Transverse colon (tissue), 4 donors: ENCODE results near the gene AGXT. TPM values are rescaled to one million over a fixed set of nuclear protein-coding genes. Genes with fewer than 3 reads are reported as not detected.

Experiments
- DNase-seq: peaks from one replicate; pipeline ENCODE4 v3.0.0-alpha.2; 2019
- H3K27ac ChIP-seq, 4 donors: fragments of 200-600 bp; sonication (generic); 2 replicates each; pipeline ENCODE4 v1.5.1; 2016 to 2018; ENCODE audit warnings: inconsistent platforms in 4 of 4
- H3K27me3 ChIP-seq: fragments of 200-600 bp; sonication (generic); 2 replicates; pipeline ENCODE4 v1.5.1; 2017; ENCODE audit warnings: inconsistent platforms
- H3K36me3 ChIP-seq, 4 donors: fragments of 200-600 bp; sonication (generic); 2 replicates each; pipeline ENCODE4 v1.5.1; 2017 to 2019; ENCODE audit warnings: inconsistent platforms in 4 of 4
- H3K4me1 ChIP-seq, 4 donors: fragments of 200-600 bp; sonication (generic); 2 replicates each; pipeline ENCODE4 v1.5.1; 2017 to 2020; ENCODE audit warnings: inconsistent platforms in 4 of 4
- H3K4me3 ChIP-seq, 4 donors: fragments of 200-600 bp; sonication (generic); 1 replicate in 1 of 4; 2 replicates in 3 of 4; pipeline versions ENCODE4 v1.5.1 to v1.6.1; 2017 to 2019; ENCODE audit warnings: inconsistent platforms in 4 of 4
- H3K9me3 ChIP-seq, 2 donors: fragments of 200-600 bp; sonication (generic); 2 replicates each; pipeline ENCODE4 v1.5.1; 2017 to 2019; ENCODE audit warnings: inconsistent platforms in 2 of 2
- CTCF ChIP-seq, 5 experiments: fragments of 200-600 bp in 3 of 5; fragments of 450-650 bp in 2 of 5; sonication (generic) in 3 of 5; IDR thresholded peaks; 1 replicate in 2 of 5; 2 replicates in 3 of 5; pipeline ENCODE4 v1.5.1; 2016 to 2017; ENCODE audit warnings: antibody characterized with exemption in 5 of 5, inconsistent platforms in 3 of 5, mild to moderate bottlenecking in 2 of 5, moderate library complexity in 1 of 5
- EP300 ChIP-seq: sonication (generic); formaldehyde crosslinking; IDR thresholded peaks from one replicate; pipeline ENCODE4 v1.6.1; 2017; ENCODE audit warnings: antibody characterized with exemption, low read depth
- POLR2A ChIP-seq: fragments of 450-650 bp; IDR thresholded peaks from one replicate; pipeline ENCODE4 v1.6.1; 2016; ENCODE audit warnings: antibody characterized with exemption, mild to moderate bottlenecking, moderate library complexity
- POLR2AphosphoS5 ChIP-seq, 3 donors: sonication (generic); formaldehyde crosslinking; IDR thresholded peaks; one replicate each; pipeline ENCODE4 v1.6.1; 2016; ENCODE audit warnings: antibody characterized with exemption in 3 of 3
- WGBS, 2 donors: methylation state at CpG; one replicate each; pipeline ENCODE4 v1.1.5; 2018; ENCODE audit warnings: low coverage in 1 of 2; 5-methylcytosine and 5-hydroxymethylcytosine counted together
- in situ Hi-C, 4 donors: fragments of 200-750 bp; cut with MboI; loops; one replicate each; pipeline versions ENCODE4 v1.15.0 to v1.15.1; 2017; ENCODE audit warnings: low sequenced_read_pairs in 3 of 4, low pct_ligation_motif_present in 1 of 4, low pct_unique_long_range_greater_than_20kb in 1 of 4
- intact Hi-C: fragments of 100-400 bp; cut with DNase I; formaldehyde crosslinking; loops from one replicate; pipeline ENCODE4 v1.15.1; 2023; ENCODE audit warnings: low total_unique reads
- total RNA-seq, 4 donors: library from RNA; depleted of rRNA; stranded (reverse); fragments of >200 nt; gene quantifications; one replicate each; pipeline ENCODE4 v1.1.0, GENCODE V29; 2016

AGXT gene
- total RNA-seq, 4 donors from 2014 or later, result 0.32 to 2.2 (median 0.82) TPM; not detected in 1

DNA sequence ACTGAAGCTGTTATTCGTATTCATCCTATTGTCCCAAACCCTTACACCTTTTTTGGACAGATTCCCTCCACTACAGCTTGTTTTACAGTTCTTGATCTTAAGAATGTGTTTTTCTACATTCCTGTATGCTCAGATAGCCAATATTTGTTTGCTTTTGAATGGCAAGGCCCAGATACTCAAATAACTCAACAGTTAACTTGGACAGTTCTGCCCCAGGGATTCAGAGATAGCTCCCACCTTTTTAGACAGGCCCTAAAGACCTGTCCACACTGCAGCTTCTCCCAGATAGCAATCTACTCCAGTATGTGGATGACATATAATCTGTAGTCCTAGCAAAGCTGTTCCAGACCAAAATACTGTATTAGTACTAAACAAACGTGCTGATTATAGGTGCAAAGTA, 7.1 kb upstream of the AGXT start:
- Histone ChIP-seq H3K27me3 (no peaks in the 10 kb centered on the region), H3K4me1 (peaks cover 0 to 6% (median 0%) of the 10 kb centered on the region in 4 donors), H3K36me3 (no peaks in the 10 kb centered on the region), H3K9me3 (no peaks in the 10 kb centered on the region), H3K4me3 (no peak overlapping the region), H3K27ac (no peak overlapping the region)
- 67 to 81% methylated on average over 1 to 2 of the region's 2 CpGs for WGBS, 2 donors
- no peak for DNase-seq
- in situ Hi-C loops (no loop called here), intact Hi-C loops (no loop called here)
- TF ChIP-seq POLR2A, result no peak
- no peak for TF ChIP-seq EP300
- TF ChIP-seq CTCF (IDR thresholded peaks at IDR 0.05), result no peak
- no peak for TF ChIP-seq POLR2AphosphoS5 (IDR thresholded peaks at IDR 0.05)

DNA sequence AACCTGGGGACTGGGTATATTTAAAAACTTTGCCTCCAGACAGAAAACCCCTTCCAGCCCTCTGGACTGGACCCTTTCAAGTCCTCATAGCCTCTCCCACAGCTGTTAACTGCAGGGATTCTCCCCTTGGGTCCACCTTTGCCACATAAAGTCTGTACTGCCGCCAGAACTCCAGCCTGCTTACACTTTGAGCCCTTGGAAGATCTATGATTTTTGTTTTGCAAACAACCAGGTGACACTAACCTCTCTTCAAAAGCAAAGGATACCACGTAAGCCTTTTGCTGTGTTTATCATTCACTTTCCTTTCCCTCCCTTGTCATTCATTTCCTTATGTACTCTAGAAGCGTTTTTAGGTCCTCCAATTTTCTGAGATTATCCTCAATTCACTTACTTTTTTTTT, 4.1 kb upstream of the AGXT start:
- no peak overlapping the region for H3K4me3 ChIP-seq
- DNase-seq, result no peak
- peaks cover 0 to 9% (median 1%) of the 10 kb centered on the region in 4 donors for H3K4me1 ChIP-seq
- 51 to 52% methylated on average over 3 of the region's 3 CpGs for WGBS, 2 donors
- intact Hi-C loops, result no loop called here
- no peaks in the 10 kb centered on the region for H3K27me3 ChIP-seq
- H3K36me3 ChIP-seq, result no peaks in the 10 kb centered on the region
- TF ChIP-seq CTCF (IDR thresholded peaks at IDR 0.05) (no peak), EP300 (no peak), POLR2A (no peak), POLR2AphosphoS5 (IDR thresholded peaks at IDR 0.05) (no peak)
- H3K27ac ChIP-seq, result no peak overlapping the region
- in situ Hi-C loops, result no loop called here
- H3K9me3 ChIP-seq, result no peaks in the 10 kb centered on the region

- intact Hi-C loops (no loop called here), in situ Hi-C loops (no loop called here)
- DNase-seq, result no peak
- H3K4me1 ChIP-seq, result peaks cover 0 to 9% (median 1%) of the 10 kb centered on the region in 4 donors
- 69 to 71% methylated on average over 3 to 5 of the region's 5 CpGs for WGBS, 2 donors
- H3K36me3 ChIP-seq, result no peaks in the 10 kb centered on the region
- no peak for TF ChIP-seq EP300
- TF ChIP-seq POLR2A, result no peak
- TF ChIP-seq POLR2AphosphoS5 (IDR thresholded peaks at IDR 0.05), result no peak
- TF ChIP-seq CTCF (IDR thresholded peaks at IDR 0.05), result no peak
- no peaks in the 10 kb centered on the region for H3K27me3 ChIP-seq
- H3K27ac ChIP-seq, result no peak overlapping the region
- no peak overlapping the region for H3K4me3 ChIP-seq
- H3K9me3 ChIP-seq, result no peaks in the 10 kb centered on the region
These were observed 3.2 kb upstream of the AGXT start for GRCh38 chr2:240865391-240865790.

DNA sequence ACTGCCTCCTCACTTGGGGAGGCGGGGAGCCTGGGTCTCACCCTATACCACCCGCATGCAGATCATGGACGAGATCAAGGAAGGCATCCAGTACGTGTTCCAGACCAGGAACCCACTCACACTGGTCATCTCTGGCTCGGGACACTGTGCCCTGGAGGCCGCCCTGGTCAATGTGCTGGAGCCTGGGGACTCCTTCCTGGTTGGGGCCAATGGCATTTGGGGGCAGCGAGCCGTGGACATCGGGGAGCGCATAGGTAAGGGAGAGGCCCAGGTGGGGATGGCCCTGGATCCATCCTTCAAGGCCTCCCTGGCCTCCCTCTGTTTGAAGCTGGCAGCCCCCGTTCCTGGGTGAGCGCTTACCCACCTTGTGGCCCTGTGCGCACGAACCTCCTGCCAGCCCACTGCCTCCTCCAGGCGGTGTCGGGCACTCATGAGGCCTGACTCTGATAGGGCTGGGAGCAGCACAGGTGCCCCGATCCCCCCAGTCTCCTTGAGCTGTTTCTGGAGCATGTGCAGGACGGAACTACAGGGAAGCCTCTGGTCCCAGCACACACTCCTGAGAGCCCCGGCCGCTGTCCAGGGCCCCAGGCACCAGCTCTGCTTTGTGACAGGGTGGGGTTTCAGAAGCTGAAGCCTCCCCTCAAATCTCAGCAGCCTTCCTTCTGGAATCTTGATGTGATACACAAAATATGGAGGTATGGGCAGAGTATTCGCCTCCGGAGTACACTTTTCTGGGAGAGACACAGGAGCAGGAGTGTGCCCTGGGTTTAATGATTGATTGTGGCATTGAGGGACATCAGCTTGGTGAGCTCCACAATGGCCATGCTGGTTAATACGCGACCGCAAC, 708 bp downstream of the AGXT start:
- no peak for DNase-seq
- Histone ChIP-seq H3K4me1 (peaks cover 3 to 16% (median 6%) of the 10 kb centered on the region in 4 donors), H3K27ac (no peak overlapping the region), H3K9me3 (no peaks in the 10 kb centered on the region), H3K36me3 (no peaks in the 10 kb centered on the region), H3K4me3 (no peak overlapping the region), H3K27me3 (no peaks in the 10 kb centered on the region)
- intact Hi-C loops (no loop called here), in situ Hi-C loops (no loop called here)
- WGBS, 2 donors, result 91% methylated on average over 24 of the region's 25 CpGs; no CpG with 5 or more reads in 1 of the 2 donors
- no peak for TF ChIP-seq POLR2A
- no peak for TF ChIP-seq POLR2AphosphoS5 (IDR thresholded peaks at IDR 0.05)
- no peak for TF ChIP-seq CTCF (IDR thresholded peaks at IDR 0.05)
- TF ChIP-seq EP300, result no peak
